ENCODE data around the gene DDX54. TPM values are rescaled to one million over a fixed set of nuclear protein-coding genes. Genes with fewer than 3 reads are reported as not detected.

Gene DDX54
- total RNA-seq, 1 experiment from 2014 or later, result 83.0 TPM

DNA sequence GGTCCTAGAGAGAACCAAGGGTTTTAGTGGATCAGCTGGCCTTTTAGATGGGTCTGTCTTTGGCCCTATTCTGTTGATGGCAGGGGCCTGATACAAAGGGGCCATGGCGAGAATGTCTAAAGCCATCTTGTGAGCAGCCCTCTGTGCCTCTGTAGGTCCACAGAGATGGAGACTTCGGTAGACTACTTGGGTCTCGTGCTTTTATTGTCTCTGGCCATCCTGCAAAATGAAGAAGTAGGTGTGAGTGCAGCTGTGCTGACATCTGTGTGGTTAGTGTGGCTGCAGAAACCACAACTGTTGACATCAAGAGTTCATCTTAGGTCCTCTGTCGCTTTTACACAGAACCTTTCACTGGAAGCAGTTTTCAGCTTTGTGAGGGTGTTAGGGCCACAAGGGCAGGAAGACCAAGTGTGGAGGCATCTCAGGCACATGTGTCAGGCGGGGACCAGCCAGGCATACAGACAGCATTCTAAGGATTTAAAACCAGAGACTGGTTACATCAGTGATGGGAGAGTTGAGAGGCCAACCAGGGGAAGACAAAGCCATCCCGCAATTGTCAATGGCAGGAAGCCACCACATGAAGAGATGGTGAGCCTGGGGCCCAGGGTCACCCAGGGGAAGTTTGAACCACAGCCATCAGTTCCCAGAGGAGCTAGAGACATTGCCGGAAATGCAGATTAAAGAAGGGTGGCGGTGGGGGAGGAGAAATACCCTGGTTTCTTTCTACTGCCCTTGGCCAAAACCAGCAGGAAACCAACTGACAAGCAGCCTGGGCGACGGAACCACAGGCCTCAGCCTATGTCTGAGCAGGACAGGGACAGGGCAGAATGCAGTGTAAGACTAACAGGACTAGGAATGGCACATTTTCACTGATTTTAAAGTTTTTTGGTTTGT, 23.0 kb upstream of the DDX54 start:
- Histone ChIP-seq H3K79me1 (ENCODE audit: insufficient read depth, low read depth, low read length, poor library complexity, severe bottlenecking) (no peaks in the 10 kb centered on the region), H3K4me1 (ENCODE audit: insufficient read depth, low read length) (peaks cover 3% of the 10 kb centered on the region; the same call in 1 of the 2 replicates), H3K23me2 (ENCODE audit: insufficient read length, low read depth, low read length, poor library complexity, severe bottlenecking) (no peaks in the 10 kb centered on the region), H3K14ac (ENCODE audit: insufficient read depth, low read length) (no peak overlapping the region), H4K20me1 (ENCODE audit: control insufficient read depth, insufficient read depth, insufficient read length) (no peaks in the 10 kb centered on the region), H3K23ac (ENCODE audit: insufficient read length, low read depth, low read length) (no peak overlapping the region), H2BK15ac (ENCODE audit: low read depth, low read length) (no peak overlapping the region), H3K79me2 (ENCODE audit: insufficient read depth, low read length) (no peaks in the 10 kb centered on the region), H2AK5ac (ENCODE audit: insufficient read length, low read length) (no peak overlapping the region), H3K9ac (ENCODE audit: extremely low read depth, insufficient read length, low read length) (no peak overlapping the region), H3K27me3 (ENCODE audit: insufficient read depth, low read length) (no peaks in the 10 kb centered on the region), H2BK5ac (ENCODE audit: insufficient read length, low read length) (no peak overlapping the region), H2AFZ (ENCODE audit: low read length) (no peak overlapping the region), H3K4me2 (ENCODE audit: insufficient read depth, insufficient read length, low read length) (no peak overlapping the region), H2BK20ac (ENCODE audit: low read depth, low read length, poor library complexity, severe bottlenecking) (no peak overlapping the region), H2BK120ac (ENCODE audit: low read depth, low read length, poor library complexity, severe bottlenecking) (no peak overlapping the region), H3K56ac (ENCODE audit: insufficient read length, low read depth, low read length) (no peak overlapping the region), H4K5ac (ENCODE audit: insufficient read length, low read depth, low read length) (no peak overlapping the region), H3K9me3 (ENCODE audit: control insufficient read depth, low read depth, low read length) (no peaks in the 10 kb centered on the region), H4K91ac (ENCODE audit: insufficient read length, low read depth, low read length) (no peak overlapping the region), H3K4ac (ENCODE audit: low read depth, low read length) (no peak overlapping the region), H4K8ac (replicated peaks; ENCODE audit: insufficient read length, low read depth, low read length) (no peak overlapping the region), H2BK12ac (ENCODE audit: insufficient read length, low read depth, low read length) (no peak overlapping the region), H3K18ac (ENCODE audit: insufficient read length, low read depth, low read length) (no peak overlapping the region), H3T11ph (ENCODE audit: low read length) (no peak overlapping the region), H3K27ac (ENCODE audit: insufficient read length, low read depth, low read length) (no peak overlapping the region)
- DNase-seq, result no peak
- Mint-ChIP-seq H3K9me3 (peaks cover 0 to 6% of the 10 kb centered on the region in 2 experiments; a peak in 1 of 5 replicates), H3K36me3 (ENCODE audit: insufficient read depth in 1 of 3, low read depth in 3 of 3) (peaks cover 2 to 13% (median 6%) of the 10 kb centered on the region in 3 experiments; a peak in 6 of 7 replicates), H3K27me3 (ENCODE audit: low read depth) (no peaks in the 10 kb centered on the region; the same call in 1 of the 2 replicates), H3K27ac (peak overlapping the region in 2 of 3 experiments; percentile 75 to 89; a peak in 4 of 7 replicates), H3K4me3 (no peak overlapping the region), H3K4me1 (peaks cover 12 to 14% of the 10 kb centered on the region in 2 experiments)
- WGBS (ENCODE audit: extremely low coverage, insufficient read length, low lambda C conversion rate), result no CpG with 5 or more reads among the region's 10 CpGs
- TF ChIP-seq, protein P1, sequence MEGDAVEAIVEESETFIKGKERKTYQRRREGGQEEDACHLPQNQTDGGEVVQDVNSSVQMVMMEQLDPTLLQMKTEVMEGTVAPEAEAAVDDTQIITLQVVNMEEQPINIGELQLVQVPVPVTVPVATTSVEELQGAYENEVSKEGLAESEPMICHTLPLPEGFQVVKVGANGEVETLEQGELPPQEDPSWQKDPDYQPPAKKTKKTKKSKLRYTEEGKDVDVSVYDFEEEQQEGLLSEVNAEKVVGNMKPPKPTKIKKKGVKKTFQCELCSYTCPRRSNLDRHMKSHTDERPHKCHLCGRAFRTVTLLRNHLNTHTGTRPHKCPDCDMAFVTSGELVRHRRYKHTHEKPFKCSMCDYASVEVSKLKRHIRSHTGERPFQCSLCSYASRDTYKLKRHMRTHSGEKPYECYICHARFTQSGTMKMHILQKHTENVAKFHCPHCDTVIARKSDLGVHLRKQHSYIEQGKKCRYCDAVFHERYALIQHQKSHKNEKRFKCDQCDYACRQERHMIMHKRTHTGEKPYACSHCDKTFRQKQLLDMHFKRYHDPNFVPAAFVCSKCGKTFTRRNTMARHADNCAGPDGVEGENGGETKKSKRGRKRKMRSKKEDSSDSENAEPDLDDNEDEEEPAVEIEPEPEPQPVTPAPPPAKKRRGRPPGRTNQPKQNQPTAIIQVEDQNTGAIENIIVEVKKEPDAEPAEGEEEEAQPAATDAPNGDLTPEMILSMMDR (conservative IDR thresholded peaks at IDR 0.05), result no peak
